Common myeloid progenitor, CD34-positive (primary cell): ENCODE data around the gene C19orf12.
A peak's percentile ranks its signal among the peaks of the same experiment; 100 is the strongest.
"Not testable (repeated sequence)": the region's sequence is repeated elsewhere in the genome, so short reads cannot be mapped to it uniquely, and the experiment has no call there.

Experiments used
- CTCF ChIA-PET: fragments of 350-600 bp; sonication (Branson Sonifier 250); formaldehyde crosslinking; loops from one replicate; lab custom pipeline; 2021; ENCODE audit warnings: antibody characterized with exemption; lab: Charles Lee
- POLR2A ChIA-PET: fragments of 350-600 bp; sonication (Branson Sonifier 250); formaldehyde crosslinking; loops from one replicate; lab custom pipeline; 2021; ENCODE audit warnings: antibody characterized with exemption; lab: Charles Lee
- DNase-seq, 3 donors: peaks; one replicate each; pipeline versions ENCODE4 v3.0.0 to v3.0.0-alpha.2; 2013
- H3K27ac ChIP-seq, 2 experiments: 1 replicate in 1 of 2; 2 replicates in 1 of 2; pipeline ENCODE4 v1.7.0; 2013; ENCODE audit warnings: inconsistent platforms in 2 of 2, low read length in 2 of 2, mild to moderate bottlenecking in 2 of 2, low read depth in 1 of 2, moderate library complexity in 1 of 2; ENCODE audit not compliant: severe bottlenecking in 2 of 2, insufficient read depth in 1 of 2, poor library complexity in 1 of 2
- H3K27me3 ChIP-seq, 5 experiments: replicated peaks in 2 of 5; 1 replicate in 3 of 5; 2 replicates in 2 of 5; pipeline versions ENCODE4 v1.6.1 to v1.7.0; 2013; ENCODE audit warnings: low read length in 4 of 5, mild to moderate bottlenecking in 2 of 5, moderate library complexity in 2 of 5, inconsistent platforms in 1 of 5; ENCODE audit not compliant: insufficient read depth in 5 of 5, control insufficient read depth in 4 of 5
- H3K36me3 ChIP-seq, 4 experiments: 1 replicate in 2 of 4; 2 replicates in 2 of 4; pipeline versions ENCODE4 v1.6.1 to v1.7.0; 2013; ENCODE audit warnings: low read length in 3 of 4, control low read depth in 1 of 4, mild to moderate bottlenecking in 1 of 4; ENCODE audit not compliant: control insufficient read depth in 4 of 4, insufficient read depth in 4 of 4
- H3K4me1 ChIP-seq, 4 experiments: 1 replicate in 3 of 4; 2 replicates in 1 of 4; pipeline versions ENCODE4 v1.6.1 to v1.7.1; 2013; ENCODE audit warnings: low read length in 3 of 4, mild to moderate bottlenecking in 3 of 4, control low read depth in 1 of 4, inconsistent platforms in 1 of 4, moderate library complexity in 1 of 4; ENCODE audit not compliant: control insufficient read depth in 4 of 4, insufficient read depth in 4 of 4; ENCODE audit errors: control extremely low read depth in 1 of 4
- H3K4me3 ChIP-seq, 7 experiments: 1 replicate in 4 of 7; 2 replicates in 3 of 7; pipeline versions ENCODE4 v1.5.1 to v1.7.0; 2013; ENCODE audit warnings: mild to moderate bottlenecking in 7 of 7, low read length in 6 of 7, moderate library complexity in 6 of 7, inconsistent platforms in 2 of 7, low read depth in 2 of 7, control low read depth in 1 of 7; ENCODE audit not compliant: insufficient read depth in 4 of 7, control insufficient read depth in 1 of 7; ENCODE audit errors: extremely low read depth in 1 of 7
- H3K9me3 ChIP-seq, 5 experiments: 1 replicate in 4 of 5; 2 replicates in 1 of 5; pipeline versions ENCODE4 v1.6.1 to v1.7.1; 2013; ENCODE audit warnings: low read length in 4 of 5, mild to moderate bottlenecking in 2 of 5, inconsistent platforms in 1 of 5, low read depth in 1 of 5, moderate library complexity in 1 of 5; ENCODE audit not compliant: control insufficient read depth in 4 of 5, insufficient read depth in 2 of 5; ENCODE audit errors: control extremely low read depth in 1 of 5
- WGBS: methylation state at CpG from one replicate; pipeline ENCODE4 v1.1.5; 2013; ENCODE audit not compliant: insufficient coverage; 5-methylcytosine and 5-hydroxymethylcytosine counted together

Gene C19orf12

DNA sequence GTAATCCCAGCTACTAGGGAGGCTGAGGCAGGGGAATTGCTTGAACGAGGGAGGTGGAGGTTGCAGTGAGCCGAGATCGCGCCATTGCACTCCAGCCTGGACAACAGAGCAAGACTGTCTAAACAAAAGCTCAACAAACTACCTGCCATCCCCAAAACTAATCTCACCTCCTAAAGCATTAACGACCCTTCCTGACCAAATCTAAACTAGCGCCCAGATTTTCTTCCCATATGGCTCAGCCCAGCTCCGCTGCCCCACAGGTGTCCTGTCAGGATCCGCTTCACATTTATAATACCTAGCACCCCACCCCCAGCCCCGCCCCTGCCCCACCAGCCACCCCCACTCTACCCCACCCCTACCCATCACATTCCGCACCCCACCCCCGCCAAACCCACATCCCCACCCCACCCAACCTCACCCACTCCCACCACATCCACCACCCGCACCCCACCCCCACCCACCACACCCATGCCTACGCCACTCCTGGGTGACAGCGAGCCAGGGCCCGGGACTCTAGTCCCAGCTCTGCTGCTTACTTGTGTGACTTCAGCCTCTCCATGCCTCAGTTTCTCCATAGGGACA lies 599 bp downstream of the C19orf12 start:
- peak overlapping the region; percentile 74 to 90 for H3K27ac ChIP-seq

GRCh38 chr19:29712744-29713516 lies 2.1 kb downstream of the C19orf12 start:
- peaks cover 2 to 16% (median 8%) of the 10 kb centered on the region in 4 experiments for H3K36me3 ChIP-seq
- peak in 2 of 3 donors; percentile 14 for DNase-seq
- H3K27ac ChIP-seq = no peak overlapping the region
- ChIA-PET CTCF (interaction anchor here (0.6 to 9.6 kb wide), 8 partner anchors 12 to 151 kb away, joined by 3 to 113 read pairs (median 3); partner anchors contain the start of genes PLEKHF1 and POP4), POLR2A (interaction anchor here (0.6 kb wide), 1 partner anchor 307 kb away, joined by 4 read pairs; no protein-coding TSS in a partner anchor)
- H3K9me3 ChIP-seq = no peaks in the 10 kb centered on the region
- 60% methylated on average over 5 of the region's 9 CpGs for WGBS
- H3K4me3 ChIP-seq = peak overlapping the region in 1 of 7 experiments; percentile 20
- H3K4me1 ChIP-seq = peaks cover 7 to 56% (median 47%) of the 10 kb centered on the region in 4 experiments
- no peaks in the 10 kb centered on the region for H3K27me3 ChIP-seq

More for the DNA sequence above, 599 bp downstream of the C19orf12 start:
- 95% methylated on average over 3 of the region's 15 CpGs for WGBS
- H3K9me3 ChIP-seq = no peaks in the 10 kb centered on the region
- ChIA-PET POLR2A (no interaction called here), CTCF (interaction anchor here (1.2 to 9.6 kb wide), 5 partner anchors 14 to 149 kb away, joined by 3 to 113 read pairs (median 17); partner anchors contain the start of gene POP4)
- peak in 2 of 3 donors; percentile 41 to 54 for DNase-seq
- no peaks in the 10 kb centered on the region for H3K27me3 ChIP-seq
- peak overlapping the region; percentile 73 to 93 (median 84) for H3K4me3 ChIP-seq
- peaks cover 0 to 8% (median 2%) of the 10 kb centered on the region in 4 experiments for H3K36me3 ChIP-seq
- H3K4me1 ChIP-seq = peaks cover 7 to 52% (median 45%) of the 10 kb centered on the region in 4 experiments

DNA sequence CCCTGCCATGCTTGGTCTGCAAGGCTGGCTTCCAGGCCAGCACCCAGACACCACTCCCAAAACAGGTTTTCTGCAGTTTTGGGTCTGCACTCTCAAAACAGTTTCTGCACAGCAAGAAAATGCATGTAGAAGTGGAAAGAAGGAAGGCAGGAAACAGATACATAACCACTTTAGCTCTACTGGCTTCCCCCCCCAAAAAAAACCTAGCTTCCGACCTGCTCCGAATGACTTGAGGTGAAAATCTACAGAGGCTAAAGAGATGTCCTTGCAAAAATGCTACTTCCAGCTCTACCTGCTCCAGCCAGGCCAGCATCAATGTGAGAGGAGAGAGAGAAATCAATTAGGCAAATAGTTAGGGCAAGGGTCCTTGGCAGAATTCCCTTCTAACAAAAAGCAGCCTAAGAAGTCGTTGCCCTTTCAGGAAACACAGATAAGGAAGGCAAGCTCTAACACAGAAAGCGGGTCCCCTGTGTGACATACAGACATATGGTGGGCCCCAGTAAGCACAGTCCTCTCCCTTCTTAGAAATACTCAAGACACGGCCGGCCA lies 3.4 kb downstream of the C19orf12 start:
- peak overlapping the region in 2 of 7 experiments; percentile 2 for H3K4me3 ChIP-seq
- H3K4me1 ChIP-seq = peaks cover 7 to 56% (median 47%) of the 10 kb centered on the region in 4 experiments
- H3K27me3 ChIP-seq = no peaks in the 10 kb centered on the region
- POLR2A ChIA-PET = no interaction called here
- CTCF ChIA-PET = interaction anchor here (0.8 to 9.6 kb wide), 6 partner anchors 12 to 102 kb away, joined by 3 to 113 read pairs (median 4); partner anchors contain the start of gene POP4
- no peak overlapping the region for H3K27ac ChIP-seq
- peak in 2 of 3 donors; percentile 28 to 44 for DNase-seq
- H3K9me3 ChIP-seq = no peaks in the 10 kb centered on the region
- WGBS = 8% methylated on average over 6 of the region's 6 CpGs
- peaks cover 3 to 25% (median 14%) of the 10 kb centered on the region in 4 experiments for H3K36me3 ChIP-seq

- H3K4me3 ChIP-seq, POLR2A ChIA-PET, H3K27me3 ChIP-seq, DNase-seq, H3K9me3 ChIP-seq, H3K27ac ChIP-seq: not testable (repeated sequence)
- peaks cover 5 to 44% (median 27%) of the 10 kb centered on the region in 4 experiments for H3K36me3 ChIP-seq
- CTCF ChIA-PET = interaction anchor here (1.5 to 9.6 kb wide), 3 partner anchors 17 to 100 kb away, joined by 3 to 113 read pairs (median 98); partner anchors contain the start of gene POP4
- no CpG with 5 or more reads among the region's 2 CpGs for WGBS
- peaks cover 2 to 42% (median 35%) of the 10 kb centered on the region in 4 experiments for H3K4me1 ChIP-seq
These were observed 5.6 kb downstream of the C19orf12 start for GRCh38 chr19:29709440-29709798.

GRCh38 chr19:29708554-29709439 lies 6.3 kb downstream of the C19orf12 start:
- DNase-seq = no peak
- H3K4me1 ChIP-seq = peaks cover 2 to 36% (median 29%) of the 10 kb centered on the region in 4 experiments
- WGBS = 98% methylated on average over 16 of the region's 18 CpGs
- no peaks in the 10 kb centered on the region for H3K9me3 ChIP-seq
- ChIA-PET CTCF (interaction anchor here (1.1 to 9.6 kb wide), 3 partner anchors 15 to 99 kb away, joined by 3 to 98 read pairs (median 4); no protein-coding TSS in a partner anchor), POLR2A (no interaction called here)
- H3K4me3 ChIP-seq = no peak overlapping the region
- no peaks in the 10 kb centered on the region for H3K27me3 ChIP-seq
- no peak overlapping the region for H3K27ac ChIP-seq
- peaks cover 5 to 45% (median 29%) of the 10 kb centered on the region in 4 experiments for H3K36me3 ChIP-seq

- Histone ChIP-seq H3K4me1 (peaks cover 0 to 14% (median 9%) of the 10 kb centered on the region in 4 experiments), H3K36me3 (peaks cover 7 to 61% (median 38%) of the 10 kb centered on the region in 4 experiments), H3K27ac (no peak overlapping the region), H3K27me3 (no peaks in the 10 kb centered on the region), H3K9me3 (no peaks in the 10 kb centered on the region), H3K4me3 (no peak overlapping the region)
- WGBS = 97% methylated on average over 5 of the region's 6 CpGs
- no peak for DNase-seq
- ChIA-PET CTCF (interaction anchor here (0.5 to 1.4 kb wide), 5 partner anchors 10 to 977 kb away, joined by 3 to 5 read pairs (median 3); no protein-coding TSS in a partner anchor), POLR2A (no interaction called here)
These were observed 8.4 kb downstream of the C19orf12 start for GRCh38 chr19:29706635-29707034.
